ENCODE data around the gene GNAS-AS1.

Gene GNAS-AS1

GRCh38 chr20:58884966-58885365 lies 34.3 kb upstream of the GNAS-AS1 start:
- no peak for DNase-seq

GRCh38 chr20:58883241-58883691 lies 32.6 kb upstream of the GNAS-AS1 start:
- DNase-seq: no peak

GRCh38 chr20:58882704-58883089 lies 32.0 kb upstream of the GNAS-AS1 start:
- DNase-seq: no peak

- no peak for DNase-seq
These were observed 30.5 kb upstream of the GNAS-AS1 start for GRCh38 chr20:58880994-58881752.

- DNase-seq: no peak
These were observed 29.7 kb upstream of the GNAS-AS1 start for GRCh38 chr20:58880441-58880840.

- DNase-seq: no peak
These were observed 27.7 kb upstream of the GNAS-AS1 start for GRCh38 chr20:58878399-58878798.

- DNase-seq: no peak
These were observed 27.3 kb upstream of the GNAS-AS1 start for GRCh38 chr20:58877976-58878360.

- DNase-seq: peak in 1 of 2 experiments; percentile 57
These were observed 26.6 kb upstream of the GNAS-AS1 start for GRCh38 chr20:58877050-58877975.

- no peak for DNase-seq
These were observed 25.7 kb upstream of the GNAS-AS1 start for GRCh38 chr20:58876437-58876836.

- no peak for DNase-seq
These were observed 24.9 kb upstream of the GNAS-AS1 start for GRCh38 chr20:58875541-58876134.

GRCh38 chr20:58875111-58875510 lies 24.4 kb upstream of the GNAS-AS1 start:
- no peak for DNase-seq

- DNase-seq: no peak
These were observed 23.8 kb upstream of the GNAS-AS1 start for GRCh38 chr20:58874469-58874868.

GRCh38 chr20:58871533-58872102 lies 20.9 kb upstream of the GNAS-AS1 start:
- no peak for DNase-seq

- peak; percentile 70 to 76 for DNase-seq
These were observed 19.8 kb upstream of the GNAS-AS1 start for GRCh38 chr20:58870293-58871014.

- DNase-seq: no peak
These were observed 19.0 kb upstream of the GNAS-AS1 start for GRCh38 chr20:58869662-58870227.

- peak in 1 of 2 experiments; percentile 45 for DNase-seq
These were observed 18.1 kb upstream of the GNAS-AS1 start for GRCh38 chr20:58868795-58869194.

- DNase-seq: no peak
These were observed 16.5 kb upstream of the GNAS-AS1 start for GRCh38 chr20:58867211-58867610.

GRCh38 chr20:58865843-58866242 lies 15.1 kb upstream of the GNAS-AS1 start:
- no peak for DNase-seq

- DNase-seq: no peak
These were observed 13.6 kb upstream of the GNAS-AS1 start for GRCh38 chr20:58864346-58864745.

- DNase-seq: no peak
These were observed 12.5 kb upstream of the GNAS-AS1 start for GRCh38 chr20:58863044-58863790.
